Hepatocyte (in vitro differentiated cells): Measurements from ENCODE around the gene NAXD.

ENCODE experiments used
- CTCF ChIP-seq: fragments of 200-600 bp; sonication (generic); IDR thresholded peaks from 2 replicates; pipeline ENCODE4 v1.5.1; 2016; ENCODE audit warnings: antibody characterized with exemption, mild to moderate bottlenecking; ENCODE audit not compliant: poor library complexity
- EZH2 ChIP-seq: fragments of 200-600 bp; sonication (generic); IDR thresholded peaks from 2 replicates; pipeline ENCODE4 v1.6.1; 2016; ENCODE audit warnings: antibody characterized with exemption, mild to moderate bottlenecking, borderline replicate concordance
- EZH2phosphoT487 ChIP-seq: fragments of 200-600 bp; sonication (generic); IDR thresholded peaks from one replicate; pipeline ENCODE4 v1.6.1; 2018; ENCODE audit warnings: antibody characterized with exemption, mild to moderate bottlenecking, low read depth, moderate library complexity; ENCODE audit not compliant: unreplicated experiment, severe bottlenecking

GRCh38 chr13:110652764-110653163 lies 37.4 kb downstream of the NAXD start:
- TF ChIP-seq CTCF: no peak
- TF ChIP-seq EZH2phosphoT487: no peak
- no peak for TF ChIP-seq EZH2
